ENCODE measurements around the gene MOXD1. TPM values are rescaled to one million over a fixed set of nuclear protein-coding genes. Genes with fewer than 3 reads are reported as not detected.
"Not testable (repeated sequence)": the region's sequence is repeated elsewhere in the genome, so short reads cannot be mapped to it uniquely, and the experiment has no call there.

The MOXD1 gene
- polyA plus RNA-seq, 3 donors from 2014 or later, result not detected

GRCh38 chr6:132314432-132314831 lies 86.8 kb downstream of the MOXD1 start:
- Mint-ChIP-seq H3K9me3 (peaks cover 12 to 25% (median 15%) of the 10 kb centered on the region in 6 donors), H3K4me1 (no peaks in the 10 kb centered on the region), H3K4me3 (no peak overlapping the region), H3K27ac (no peak overlapping the region), H3K27me3 (ENCODE audit: low read depth in 3 of 3) (peaks cover 0 to 12% (median 7%) of the 10 kb centered on the region in 3 donors), H3K36me3 (peaks cover 0 to 10% (median 0%) of the 10 kb centered on the region in 3 donors)
- DNase-seq, result no peak

- no peak overlapping the region for H3K4me3 Mint-ChIP-seq
- no peak overlapping the region for H3K27ac Mint-ChIP-seq
- H3K9me3 Mint-ChIP-seq, result peaks cover 1 to 19% (median 2%) of the 10 kb centered on the region in 6 donors
- peaks cover 6 to 26% (median 8%) of the 10 kb centered on the region in 3 donors for H3K27me3 Mint-ChIP-seq (ENCODE audit: low read depth in 3 of 3)
- no peak for DNase-seq
- peaks cover 0 to 4% (median 4%) of the 10 kb centered on the region in 3 donors for H3K36me3 Mint-ChIP-seq
- H3K4me1 Mint-ChIP-seq, result no peaks in the 10 kb centered on the region
These were observed 90.4 kb downstream of the MOXD1 start for GRCh38 chr6:132310921-132311320.

- not testable (repeated sequence) for H3K4me1 Mint-ChIP-seq, H3K4me3 Mint-ChIP-seq, H3K27ac Mint-ChIP-seq, H3K36me3 Mint-ChIP-seq, DNase-seq
- peaks cover 6 to 29% (median 8%) of the 10 kb centered on the region in 3 donors for H3K27me3 Mint-ChIP-seq (ENCODE audit: low read depth in 3 of 3)
- peaks cover 0 to 19% (median 2%) of the 10 kb centered on the region in 6 donors for H3K9me3 Mint-ChIP-seq
These were observed 91.1 kb downstream of the MOXD1 start for GRCh38 chr6:132310151-132310550.

GRCh38 chr6:132304891-132305305 lies 96.4 kb downstream of the MOXD1 start:
- Mint-ChIP-seq H3K4me3 (no peak overlapping the region), H3K9me3 (peaks cover 0 to 19% (median under 1%) of the 10 kb centered on the region in 6 donors), H3K36me3 (peaks cover 0 to 5% (median 4%) of the 10 kb centered on the region in 3 donors), H3K4me1 (no peaks in the 10 kb centered on the region), H3K27me3 (ENCODE audit: low read depth in 3 of 3) (peaks cover 3 to 20% (median 8%) of the 10 kb centered on the region in 3 donors), H3K27ac (no peak overlapping the region)
- DNase-seq, result no peak

GRCh38 chr6:132300323-132300949 lies 100.8 kb downstream of the MOXD1 start:
- Mint-ChIP-seq H3K27me3 (ENCODE audit: low read depth in 3 of 3) (peaks cover 0 to 4% (median 2%) of the 10 kb centered on the region in 3 donors), H3K4me1 (no peaks in the 10 kb centered on the region), H3K27ac (no peak overlapping the region), H3K4me3 (no peak overlapping the region), H3K9me3 (peaks cover 0 to 2% (median 0%) of the 10 kb centered on the region in 6 donors), H3K36me3 (no peaks in the 10 kb centered on the region)
- peak in 1 of 3 donors; percentile 7 for DNase-seq

GRCh38 chr6:132298344-132298949 lies 102.8 kb downstream of the MOXD1 start:
- no peak overlapping the region for H3K4me3 Mint-ChIP-seq
- DNase-seq, result peak in 1 of 3 donors; percentile 10
- no peaks in the 10 kb centered on the region for H3K4me1 Mint-ChIP-seq
- peaks cover 0 to 2% (median 0%) of the 10 kb centered on the region in 6 donors for H3K9me3 Mint-ChIP-seq
- no peak overlapping the region for H3K27ac Mint-ChIP-seq
- no peaks in the 10 kb centered on the region for H3K36me3 Mint-ChIP-seq
- peaks cover 0 to 5% (median 4%) of the 10 kb centered on the region in 3 donors for H3K27me3 Mint-ChIP-seq (ENCODE audit: low read depth in 3 of 3)

GRCh38 chr6:132289756-132290155 lies 111.5 kb downstream of the MOXD1 start:
- H3K4me3 Mint-ChIP-seq, result no peak overlapping the region
- DNase-seq, result no peak
- no peak overlapping the region for H3K27ac Mint-ChIP-seq
- H3K9me3 Mint-ChIP-seq, result no peaks in the 10 kb centered on the region
- peaks cover 0 to 2% (median 0%) of the 10 kb centered on the region in 3 donors for H3K27me3 Mint-ChIP-seq (ENCODE audit: low read depth in 3 of 3)
- no peaks in the 10 kb centered on the region for H3K4me1 Mint-ChIP-seq
- no peaks in the 10 kb centered on the region for H3K36me3 Mint-ChIP-seq

- Mint-ChIP-seq H3K27ac (no peak overlapping the region), H3K27me3 (ENCODE audit: low read depth in 3 of 3) (peaks cover 1 to 2% (median 2%) of the 10 kb centered on the region in 3 donors), H3K4me3 (no peak overlapping the region), H3K4me1 (no peaks in the 10 kb centered on the region), H3K9me3 (no peaks in the 10 kb centered on the region), H3K36me3 (no peaks in the 10 kb centered on the region)
- DNase-seq, result no peak
These were observed 114.2 kb downstream of the MOXD1 start for GRCh38 chr6:132287101-132287500.

- Mint-ChIP-seq H3K27ac (no peak overlapping the region), H3K36me3 (no peaks in the 10 kb centered on the region), H3K9me3 (no peaks in the 10 kb centered on the region), H3K4me1 (no peaks in the 10 kb centered on the region), H3K4me3 (no peak overlapping the region), H3K27me3 (ENCODE audit: low read depth in 3 of 3) (peaks cover 2 to 3% (median 2%) of the 10 kb centered on the region in 3 donors)
- no peak for DNase-seq
These were observed 114.8 kb downstream of the MOXD1 start for GRCh38 chr6:132286298-132287019.

GRCh38 chr6:132285004-132285780 lies 116.1 kb downstream of the MOXD1 start:
- Mint-ChIP-seq H3K27me3 (ENCODE audit: low read depth in 3 of 3) (peaks cover 2 to 5% (median 3%) of the 10 kb centered on the region in 3 donors), H3K27ac (no peak overlapping the region), H3K4me1 (no peaks in the 10 kb centered on the region), H3K9me3 (no peaks in the 10 kb centered on the region), H3K36me3 (no peaks in the 10 kb centered on the region), H3K4me3 (no peak overlapping the region)
- no peak for DNase-seq

GRCh38 chr6:132282696-132283095 lies 118.6 kb downstream of the MOXD1 start:
- no peak overlapping the region for H3K4me3 Mint-ChIP-seq
- DNase-seq, result no peak
- no peaks in the 10 kb centered on the region for H3K4me1 Mint-ChIP-seq
- peaks cover 2 to 5% (median 3%) of the 10 kb centered on the region in 3 donors for H3K27me3 Mint-ChIP-seq (ENCODE audit: low read depth in 3 of 3)
- H3K9me3 Mint-ChIP-seq, result no peaks in the 10 kb centered on the region
- H3K27ac Mint-ChIP-seq, result no peak overlapping the region
- no peaks in the 10 kb centered on the region for H3K36me3 Mint-ChIP-seq

GRCh38 chr6:132280436-132280835 lies 120.8 kb downstream of the MOXD1 start:
- Mint-ChIP-seq H3K27ac (no peak overlapping the region), H3K36me3 (no peaks in the 10 kb centered on the region), H3K27me3 (ENCODE audit: low read depth in 3 of 3) (peaks cover 2 to 8% (median 4%) of the 10 kb centered on the region in 3 donors), H3K4me3 (no peak overlapping the region), H3K9me3 (no peaks in the 10 kb centered on the region), H3K4me1 (no peaks in the 10 kb centered on the region)
- DNase-seq, result no peak

- Mint-ChIP-seq H3K4me1 (no peaks in the 10 kb centered on the region), H3K27ac (no peak overlapping the region), H3K4me3 (peak overlapping the region; percentile 76 to 92 (median 90)), H3K36me3 (no peaks in the 10 kb centered on the region), H3K9me3 (no peaks in the 10 kb centered on the region), H3K27me3 (ENCODE audit: low read depth in 3 of 3) (peaks cover 0 to 8% (median 5%) of the 10 kb centered on the region in 3 donors)
- DNase-seq, result peak; percentile 68 to 75 (median 72)
These were observed 121.6 kb downstream of the MOXD1 start for GRCh38 chr6:132279592-132280139.

All from immature natural killer cell (primary cell).